Calu3 (cell line): ENCODE results near the gene CDH4. TPM values are rescaled to one million over a fixed set of nuclear protein-coding genes. Genes with fewer than 3 reads are reported as not detected.

Experiments
- BruUV-seq: library from RNA; stranded (reverse); fragments of 400-500 nt; replicated peaks from 2 replicates; lab custom pipeline; 2021; lab: Mats Ljungman, UMichigan
- CTCF ChIA-PET: fragments of 300-600 bp; sonication (Branson Sonifier 250); formaldehyde crosslinking; loops from one replicate; lab custom pipeline; 2022; ENCODE audit warnings: antibody characterized with exemption; lab: Charles Lee
- DNase-seq: peaks from one replicate; pipeline ENCODE4 v3.0.0; 2022
- H3K27ac Mint-ChIP-seq: one replicate; pipeline ENCODE4 v1.8.0; 2022; ENCODE audit warnings: mixed read lengths; ENCODE audit not compliant: unreplicated experiment
- H3K27me3 Mint-ChIP-seq: one replicate; pipeline ENCODE4 v1.8.0; 2022; ENCODE audit warnings: mixed read lengths; ENCODE audit not compliant: unreplicated experiment
- H3K36me3 Mint-ChIP-seq: one replicate; pipeline ENCODE4 v1.8.0; 2022; ENCODE audit warnings: mild to moderate bottlenecking, moderate library complexity, mixed read lengths; ENCODE audit not compliant: insufficient read depth, unreplicated experiment
- H3K4me1 Mint-ChIP-seq: one replicate; pipeline ENCODE4 v1.8.0; 2022; ENCODE audit warnings: mild to moderate bottlenecking, low read depth, mixed read lengths; ENCODE audit not compliant: unreplicated experiment
- H3K4me3 Mint-ChIP-seq: one replicate; pipeline ENCODE4 v1.8.0; 2022; ENCODE audit warnings: mild to moderate bottlenecking, low read depth, moderate library complexity, mixed read lengths; ENCODE audit not compliant: unreplicated experiment
- H3K9me3 Mint-ChIP-seq: one replicate; pipeline ENCODE4 v1.8.0; 2022; ENCODE audit warnings: low read depth, mixed read lengths; ENCODE audit not compliant: unreplicated experiment
- intact Hi-C: fragments of 100-400 bp; cut with micrococcal nuclease; formaldehyde crosslinking; loops from one replicate; pipeline ENCODE4 v1.10.0; 2022; ENCODE audit not compliant: unreplicated experiment
- total RNA-seq: library from RNA; stranded (reverse); gene quantifications from 2 replicates; pipeline ENCODE4 v1.2.3, GENCODE V29; 2022
- TF ChIP-seq, protein P1 (sequence below): fragments of 200-600 bp; IDR thresholded peaks from one replicate; pipeline ENCODE4 v1.8.0; 2022; ENCODE audit warnings: antibody characterized with exemption; ENCODE audit not compliant: unreplicated experiment

CDH4 gene
- total RNA-seq, 1 experiment from 2014 or later = not detected

GRCh38 chr20:61784801-61785566 is 532.9 kb downstream of the CDH4 start:
- Mint-ChIP-seq H3K4me1 (no peaks in the 10 kb centered on the region), H3K4me3 (no peak overlapping the region), H3K9me3 (peaks cover under 1% of the 10 kb centered on the region), H3K27ac (no peak overlapping the region), H3K27me3 (peaks cover 85% of the 10 kb centered on the region), H3K36me3 (peaks cover 5% of the 10 kb centered on the region)
- intact Hi-C loops = no loop called here
- CTCF ChIA-PET = no interaction called here
- DNase-seq = no peak
- BruUV-seq = no TSS peak
- TF ChIP-seq, protein P1, sequence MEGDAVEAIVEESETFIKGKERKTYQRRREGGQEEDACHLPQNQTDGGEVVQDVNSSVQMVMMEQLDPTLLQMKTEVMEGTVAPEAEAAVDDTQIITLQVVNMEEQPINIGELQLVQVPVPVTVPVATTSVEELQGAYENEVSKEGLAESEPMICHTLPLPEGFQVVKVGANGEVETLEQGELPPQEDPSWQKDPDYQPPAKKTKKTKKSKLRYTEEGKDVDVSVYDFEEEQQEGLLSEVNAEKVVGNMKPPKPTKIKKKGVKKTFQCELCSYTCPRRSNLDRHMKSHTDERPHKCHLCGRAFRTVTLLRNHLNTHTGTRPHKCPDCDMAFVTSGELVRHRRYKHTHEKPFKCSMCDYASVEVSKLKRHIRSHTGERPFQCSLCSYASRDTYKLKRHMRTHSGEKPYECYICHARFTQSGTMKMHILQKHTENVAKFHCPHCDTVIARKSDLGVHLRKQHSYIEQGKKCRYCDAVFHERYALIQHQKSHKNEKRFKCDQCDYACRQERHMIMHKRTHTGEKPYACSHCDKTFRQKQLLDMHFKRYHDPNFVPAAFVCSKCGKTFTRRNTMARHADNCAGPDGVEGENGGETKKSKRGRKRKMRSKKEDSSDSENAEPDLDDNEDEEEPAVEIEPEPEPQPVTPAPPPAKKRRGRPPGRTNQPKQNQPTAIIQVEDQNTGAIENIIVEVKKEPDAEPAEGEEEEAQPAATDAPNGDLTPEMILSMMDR = no peak

GRCh38 chr20:61785567-61785816 is 533.4 kb downstream of the CDH4 start:
- H3K27me3 Mint-ChIP-seq = peaks cover 85% of the 10 kb centered on the region
- H3K9me3 Mint-ChIP-seq = peaks cover 5% of the 10 kb centered on the region
- no peak overlapping the region for H3K4me3 Mint-ChIP-seq
- no peaks in the 10 kb centered on the region for H3K4me1 Mint-ChIP-seq
- CTCF ChIA-PET = no interaction called here
- intact Hi-C loops = no loop called here
- no peak for DNase-seq
- no peak overlapping the region for H3K27ac Mint-ChIP-seq
- TF ChIP-seq, protein P1 = no peak
- H3K36me3 Mint-ChIP-seq = peaks cover 5% of the 10 kb centered on the region
- BruUV-seq = no TSS peak

DNA sequence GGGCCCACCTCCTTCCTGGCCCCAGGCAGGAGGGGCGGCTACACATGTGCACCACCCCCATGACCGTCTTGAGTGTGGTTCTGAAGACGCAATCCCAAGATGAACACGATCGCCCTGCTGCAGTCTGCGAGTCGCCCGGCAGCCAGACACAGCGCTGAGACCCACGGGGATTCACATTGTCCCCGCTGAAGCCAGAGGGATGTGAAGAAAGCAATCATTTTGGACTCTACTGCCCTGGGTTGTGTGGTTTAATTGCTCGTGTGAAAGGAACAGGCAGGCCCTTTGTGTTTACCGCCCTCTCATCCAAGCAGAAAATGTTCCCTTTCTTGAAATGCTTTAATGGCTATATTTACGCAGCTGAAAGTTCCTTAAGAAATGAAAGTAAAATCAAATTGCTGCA is 534.2 kb downstream of the CDH4 start:
- Mint-ChIP-seq H3K27me3 (peaks cover 85% of the 10 kb centered on the region), H3K36me3 (peaks cover 5% of the 10 kb centered on the region), H3K4me1 (no peaks in the 10 kb centered on the region), H3K4me3 (no peak overlapping the region), H3K9me3 (peaks cover 9% of the 10 kb centered on the region), H3K27ac (no peak overlapping the region)
- no TSS peak for BruUV-seq
- TF ChIP-seq, protein P1 = no peak
- intact Hi-C loops = no loop called here
- CTCF ChIA-PET = no interaction called here
- no peak for DNase-seq

DNA sequence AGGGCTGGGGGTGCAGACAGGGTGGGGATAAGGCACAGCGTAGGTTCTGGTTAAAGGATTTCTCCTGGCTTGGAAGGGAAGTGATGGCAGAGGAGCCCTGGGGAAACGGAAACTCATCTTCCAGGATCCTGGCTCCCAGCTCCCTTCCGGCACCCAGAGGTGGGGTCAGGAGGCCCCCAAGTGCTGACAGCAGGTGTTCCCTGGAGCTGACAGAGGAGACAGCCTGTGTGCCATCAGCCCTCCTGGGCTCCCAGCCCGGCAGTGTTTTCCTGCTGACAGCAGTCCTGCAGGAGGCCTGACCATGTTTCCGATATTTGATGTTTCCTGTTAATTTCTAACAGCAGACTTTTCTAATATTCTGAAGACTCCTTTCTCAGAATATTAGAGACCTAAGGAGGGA is 536.3 kb downstream of the CDH4 start:
- BruUV-seq = no TSS peak
- H3K27ac Mint-ChIP-seq = no peak overlapping the region
- intact Hi-C loops = no loop called here
- TF ChIP-seq, protein P1 = no peak
- DNase-seq = no peak
- peaks cover 5% of the 10 kb centered on the region for H3K36me3 Mint-ChIP-seq
- peaks cover 71% of the 10 kb centered on the region for H3K27me3 Mint-ChIP-seq
- H3K4me3 Mint-ChIP-seq = no peak overlapping the region
- H3K9me3 Mint-ChIP-seq = peaks cover 9% of the 10 kb centered on the region
- H3K4me1 Mint-ChIP-seq = no peaks in the 10 kb centered on the region
- CTCF ChIA-PET = no interaction called here
